KG1 (cell line): ENCODE results near the gene PLLP.

Source experiments
- DNase-seq: peaks from one replicate; lab custom pipeline; 2025; lab: John Stamatoyannopoulos, UW

PLLP gene

GRCh38 chr16:57284209-57284951 is at the start of gene PLLP:
PLLP (minus strand) TSS chr16:57284672; CDS start chr16:57284540, 132 bp downstream.
- no peak for DNase-seq

- no peak for DNase-seq
Measured at GRCh38 chr16:57333402-57333801, 48.9 kb upstream of the PLLP start.

- DNase-seq, result no peak
Measured at GRCh38 chr16:57331355-57331754, 46.9 kb upstream of the PLLP start.

- DNase-seq, result no peak
Measured at GRCh38 chr16:57329718-57330327, 45.4 kb upstream of the PLLP start.

GRCh38 chr16:57325458-57325857 is 41.0 kb upstream of the PLLP start:
- no peak for DNase-seq

- DNase-seq, result no peak
Measured at GRCh38 chr16:57324749-57325148, 40.3 kb upstream of the PLLP start.

- no peak for DNase-seq
Measured at GRCh38 chr16:57319646-57320045, 35.2 kb upstream of the PLLP start.

GRCh38 chr16:57318240-57318970 is 33.9 kb upstream of the PLLP start:
- DNase-seq, result no peak

GRCh38 chr16:57316390-57317017 is 32.0 kb upstream of the PLLP start:
- DNase-seq, result no peak

GRCh38 chr16:57315416-57315815 is 30.9 kb upstream of the PLLP start:
- no peak for DNase-seq

- no peak for DNase-seq
Measured at GRCh38 chr16:57314161-57314785, 29.8 kb upstream of the PLLP start.

GRCh38 chr16:57313509-57313908 is 29.0 kb upstream of the PLLP start:
- DNase-seq, result no peak

- DNase-seq, result no peak
Measured at GRCh38 chr16:57310801-57311200, 26.3 kb upstream of the PLLP start.

- no peak for DNase-seq
Measured at GRCh38 chr16:57308041-57308440, 23.6 kb upstream of the PLLP start.

GRCh38 chr16:57307365-57307764 is 22.9 kb upstream of the PLLP start:
- DNase-seq, result no peak

GRCh38 chr16:57306676-57307341 is 22.3 kb upstream of the PLLP start:
- no peak for DNase-seq

- DNase-seq, result no peak
Measured at GRCh38 chr16:57305159-57305811, 20.8 kb upstream of the PLLP start.

GRCh38 chr16:57304169-57305061 is 19.9 kb upstream of the PLLP start:
- no peak for DNase-seq

- DNase-seq, result no peak
Measured at GRCh38 chr16:57303910-57304168, 19.4 kb upstream of the PLLP start.
